Ovary (tissue), 3 donors: ENCODE results near the gene TMEM95.

ENCODE experiments used
- CTCF ChIP-seq, 3 donors: fragments of 450-650 bp in 2 of 3; fragments of 200-600 bp in 1 of 3; IDR thresholded peaks; one replicate each; pipeline versions ENCODE4 v1.5.1 to v1.8.0; 2016 to 2022; ENCODE audit warnings: antibody characterized with exemption in 3 of 3, mild to moderate bottlenecking in 1 of 3
- POLR2A ChIP-seq: fragments of 450-650 bp; IDR thresholded peaks from one replicate; pipeline ENCODE4 v1.6.1; 2017; ENCODE audit warnings: antibody characterized with exemption, mild to moderate bottlenecking, moderate library complexity
- donor health status: DM: no; HTN: no; CAD: no.

DNA sequence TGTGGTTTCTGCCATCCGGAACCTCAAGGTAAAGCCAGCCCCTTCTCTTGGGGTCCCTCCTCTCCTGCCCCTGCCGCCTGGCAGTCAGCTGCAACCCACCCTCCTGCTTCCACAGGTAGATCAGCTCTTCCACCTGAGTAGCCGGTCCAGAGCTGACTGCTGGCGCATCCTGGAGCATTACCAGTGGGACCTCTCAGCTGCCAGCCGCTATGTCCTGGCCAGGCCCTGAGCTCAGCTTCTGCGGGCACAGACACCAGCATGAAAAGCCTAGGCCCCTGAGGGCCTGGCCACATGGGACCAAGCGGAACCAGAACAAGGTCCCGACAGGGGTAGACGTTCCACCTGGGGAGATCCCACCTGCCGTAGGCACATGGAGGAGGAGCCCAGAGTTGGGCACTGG, 33.9 kb downstream of the TMEM95 start:
- TF ChIP-seq POLR2A: no peak
- TF ChIP-seq CTCF (IDR thresholded peaks at IDR 0.05): no peak
